T follicular helper cell (primary cell): ENCODE results near the gene HDX.
"Not testable (repeated sequence)": the region's sequence is repeated elsewhere in the genome, so short reads cannot be mapped to it uniquely, and the experiment has no call there.

ENCODE experiments used
- DNase-seq: peaks from one replicate; pipeline ENCODE4 v3.0.0-alpha.2; 2020; ENCODE audit warnings: low read depth

HDX gene

GRCh38 chrX:84339507-84340364 is 162.5 kb downstream of the HDX start:
- DNase-seq = no peak

- no peak for DNase-seq
These were observed 165.6 kb downstream of the HDX start for GRCh38 chrX:84336646-84337045.

GRCh38 chrX:84335121-84335520 is 167.1 kb downstream of the HDX start:
- DNase-seq = no peak

- no peak for DNase-seq
These were observed 180.0 kb downstream of the HDX start for GRCh38 chrX:84322083-84322827.

GRCh38 chrX:84320614-84321013 is 181.6 kb downstream of the HDX start:
- DNase-seq = no peak

GRCh38 chrX:84320023-84320422 is 182.2 kb downstream of the HDX start:
- no peak for DNase-seq

- no peak for DNase-seq
These were observed 183.6 kb downstream of the HDX start for GRCh38 chrX:84318661-84319060.

GRCh38 chrX:84315946-84316345 is 186.3 kb downstream of the HDX start:
- DNase-seq = not testable (repeated sequence)
